ENCODE measurements around the gene GDAP1L1. TPM values are rescaled to one million over a fixed set of nuclear protein-coding genes. Genes with fewer than 3 reads are reported as not detected.

Gene GDAP1L1
- polyA plus RNA-seq, 1 of the 3 experiments (the other 2 are of a cell fraction): 0.30 TPM

DNA sequence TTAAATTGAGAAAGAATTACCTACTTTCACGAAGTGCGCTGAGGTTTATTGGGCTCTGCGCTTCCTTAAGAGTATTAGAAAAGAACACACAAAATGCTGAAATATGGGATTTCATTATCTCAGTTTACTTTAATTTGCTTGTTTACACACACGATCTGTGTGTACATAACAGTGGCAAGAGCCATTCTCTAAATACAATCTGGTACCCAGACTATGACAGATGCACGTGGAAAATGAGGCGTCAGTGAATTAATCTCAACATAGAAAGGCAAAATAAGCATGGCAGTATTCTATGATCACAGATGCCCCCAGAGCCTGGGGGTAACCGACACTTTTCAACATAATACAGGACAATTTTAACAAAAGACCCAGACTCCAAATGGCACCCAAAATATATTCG lies 55.6 kb downstream of the GDAP1L1 start:
- ChIA-PET CTCF (interaction anchor here (0.8 to 1.0 kb wide), 2 partner anchors 85 to 87 kb away, joined by 3 to 4 read pairs; no protein-coding TSS in a partner anchor), POLR2A (no interaction called here)
- H3K4me2 ChIP-seq: no peak overlapping the region

More for the DNA sequence above, 55.6 kb downstream of the GDAP1L1 start:
- H4K20me1 ChIP-seq (ENCODE audit: insufficient read depth): no peaks in the 10 kb centered on the region
- H3K27me3 ChIP-seq (ENCODE audit: insufficient read depth): no peaks in the 10 kb centered on the region
- TF ChIP-seq TAF1 (IDR thresholded peaks at IDR 0.05; ENCODE audit: borderline replicate concordance, low read depth, low read length) (no peak), GABPA (IDR thresholded peaks at IDR 0.05; ENCODE audit: low read depth) (no peak), RXRA (IDR thresholded peaks at IDR 0.05; ENCODE audit: borderline replicate concordance, low read depth) (no peak), SIN3A (IDR thresholded peaks at IDR 0.05; ENCODE audit: borderline replicate concordance, low read depth, low read length) (no peak), YY1 (IDR thresholded peaks at IDR 0.05; ENCODE audit: low read depth) (no peak), NFIC (IDR thresholded peaks at IDR 0.05; ENCODE audit: borderline replicate concordance) (no peak), POLR2AphosphoS5 (IDR thresholded peaks at IDR 0.05; ENCODE audit: low read depth, low read length) (no peak), NRF1 (IDR thresholded peaks at IDR 0.05; ENCODE audit: low read depth, low read length) (no peak), JUND (IDR thresholded peaks at IDR 0.05) (no peak), FOXJ3 (CRISPR knock-in tag; IDR thresholded peaks at IDR 0.05) (no peak), TEAD4 (IDR thresholded peaks at IDR 0.05; ENCODE audit: borderline replicate concordance, insufficient read depth) (no peak), CHD2 (IDR thresholded peaks at IDR 0.05; ENCODE audit: low read length, partially characterized antibody) (no peak)
- TF ChIP-seq, protein P1, sequence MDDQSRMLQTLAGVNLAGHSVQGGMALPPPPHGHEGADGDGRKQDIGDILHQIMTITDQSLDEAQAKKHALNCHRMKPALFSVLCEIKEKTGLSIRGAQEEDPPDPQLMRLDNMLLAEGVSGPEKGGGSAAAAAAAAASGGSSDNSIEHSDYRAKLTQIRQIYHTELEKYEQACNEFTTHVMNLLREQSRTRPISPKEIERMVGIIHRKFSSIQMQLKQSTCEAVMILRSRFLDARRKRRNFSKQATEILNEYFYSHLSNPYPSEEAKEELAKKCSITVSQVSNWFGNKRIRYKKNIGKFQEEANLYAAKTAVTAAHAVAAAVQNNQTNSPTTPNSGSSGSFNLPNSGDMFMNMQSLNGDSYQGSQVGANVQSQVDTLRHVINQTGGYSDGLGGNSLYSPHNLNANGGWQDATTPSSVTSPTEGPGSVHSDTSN (IDR thresholded peaks at IDR 0.05): no peak
- TF ChIP-seq, protein P2, sequence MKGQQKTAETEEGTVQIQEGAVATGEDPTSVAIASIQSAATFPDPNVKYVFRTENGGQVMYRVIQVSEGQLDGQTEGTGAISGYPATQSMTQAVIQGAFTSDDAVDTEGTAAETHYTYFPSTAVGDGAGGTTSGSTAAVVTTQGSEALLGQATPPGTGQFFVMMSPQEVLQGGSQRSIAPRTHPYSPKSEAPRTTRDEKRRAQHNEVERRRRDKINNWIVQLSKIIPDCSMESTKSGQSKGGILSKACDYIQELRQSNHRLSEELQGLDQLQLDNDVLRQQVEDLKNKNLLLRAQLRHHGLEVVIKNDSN (IDR thresholded peaks at IDR 0.05; ENCODE audit: borderline replicate concordance, low read depth): no peak
- TF ChIP-seq, protein P3, sequence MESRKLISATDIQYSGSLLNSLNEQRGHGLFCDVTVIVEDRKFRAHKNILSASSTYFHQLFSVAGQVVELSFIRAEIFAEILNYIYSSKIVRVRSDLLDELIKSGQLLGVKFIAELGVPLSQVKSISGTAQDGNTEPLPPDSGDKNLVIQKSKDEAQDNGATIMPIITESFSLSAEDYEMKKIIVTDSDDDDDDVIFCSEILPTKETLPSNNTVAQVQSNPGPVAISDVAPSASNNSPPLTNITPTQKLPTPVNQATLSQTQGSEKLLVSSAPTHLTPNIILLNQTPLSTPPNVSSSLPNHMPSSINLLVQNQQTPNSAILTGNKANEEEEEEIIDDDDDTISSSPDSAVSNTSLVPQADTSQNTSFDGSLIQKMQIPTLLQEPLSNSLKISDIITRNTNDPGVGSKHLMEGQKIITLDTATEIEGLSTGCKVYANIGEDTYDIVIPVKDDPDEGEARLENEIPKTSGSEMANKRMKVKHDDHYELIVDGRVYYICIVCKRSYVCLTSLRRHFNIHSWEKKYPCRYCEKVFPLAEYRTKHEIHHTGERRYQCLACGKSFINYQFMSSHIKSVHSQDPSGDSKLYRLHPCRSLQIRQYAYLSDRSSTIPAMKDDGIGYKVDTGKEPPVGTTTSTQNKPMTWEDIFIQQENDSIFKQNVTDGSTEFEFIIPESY (IDR thresholded peaks at IDR 0.05; ENCODE audit: borderline replicate concordance, low read depth): no peak
- TF ChIP-seq, protein P4, sequence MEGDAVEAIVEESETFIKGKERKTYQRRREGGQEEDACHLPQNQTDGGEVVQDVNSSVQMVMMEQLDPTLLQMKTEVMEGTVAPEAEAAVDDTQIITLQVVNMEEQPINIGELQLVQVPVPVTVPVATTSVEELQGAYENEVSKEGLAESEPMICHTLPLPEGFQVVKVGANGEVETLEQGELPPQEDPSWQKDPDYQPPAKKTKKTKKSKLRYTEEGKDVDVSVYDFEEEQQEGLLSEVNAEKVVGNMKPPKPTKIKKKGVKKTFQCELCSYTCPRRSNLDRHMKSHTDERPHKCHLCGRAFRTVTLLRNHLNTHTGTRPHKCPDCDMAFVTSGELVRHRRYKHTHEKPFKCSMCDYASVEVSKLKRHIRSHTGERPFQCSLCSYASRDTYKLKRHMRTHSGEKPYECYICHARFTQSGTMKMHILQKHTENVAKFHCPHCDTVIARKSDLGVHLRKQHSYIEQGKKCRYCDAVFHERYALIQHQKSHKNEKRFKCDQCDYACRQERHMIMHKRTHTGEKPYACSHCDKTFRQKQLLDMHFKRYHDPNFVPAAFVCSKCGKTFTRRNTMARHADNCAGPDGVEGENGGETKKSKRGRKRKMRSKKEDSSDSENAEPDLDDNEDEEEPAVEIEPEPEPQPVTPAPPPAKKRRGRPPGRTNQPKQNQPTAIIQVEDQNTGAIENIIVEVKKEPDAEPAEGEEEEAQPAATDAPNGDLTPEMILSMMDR (IDR thresholded peaks at IDR 0.05): no peak
- no peak overlapping the region for H3K27ac ChIP-seq (ENCODE audit: low read depth in 2 of 2, low read length in 1 of 2)
- H3K36me3 ChIP-seq (replicated peaks in 1 of 2; ENCODE audit: control insufficient read depth in 1 of 2, insufficient read depth in 2 of 2, low read length in 1 of 2): peaks cover 2 to 3% of the 10 kb centered on the region in 2 experiments
- no peaks in the 10 kb centered on the region for H3K79me2 ChIP-seq (ENCODE audit: insufficient read depth)
- no peaks in the 10 kb centered on the region for H3K9me3 ChIP-seq
- H2AFZ ChIP-seq (ENCODE audit: low read depth): no peak overlapping the region
- no peak overlapping the region for H3K9ac ChIP-seq
- WGBS (ENCODE audit: low lambda C conversion rate): 87% methylated on average over 8 of the region's 8 CpGs
- no peak for DNase-seq
- H3F3A ChIP-seq (replicated peaks; ENCODE audit: insufficient read depth): no peaks in the 10 kb centered on the region
- H3K9me2 ChIP-seq: no peaks in the 10 kb centered on the region
- no peak overlapping the region for H3K4me3 ChIP-seq (ENCODE audit: low read depth in 2 of 2, low read length in 1 of 2)
- no peaks in the 10 kb centered on the region for H3K4me1 ChIP-seq (ENCODE audit: control insufficient read depth in 1 of 2, insufficient read depth in 2 of 2, low read depth in 1 of 2, low read length in 1 of 2)

All from SK-N-SH (cell line).